GM19324 (cell line): ENCODE measurements around the gene SCFD2.
"Not testable (repeated sequence)": the region's sequence is repeated elsewhere in the genome, so short reads cannot be mapped to it uniquely, and the experiment has no call there.

Experiments used
- ATAC-seq: cut with Tn5 transposase; IDR thresholded peaks from one replicate; pipeline ENCODE4 v1.9.1; 2021; ENCODE audit warnings: mild to moderate bottlenecking, moderate library complexity; ENCODE audit not compliant: unreplicated experiment, low FRiP score

SCFD2 gene

GRCh38 chr4:53267026-53267425 is 98.8 kb downstream of the SCFD2 start:
- ATAC-seq = no peak

GRCh38 chr4:53255986-53256385 is 109.9 kb downstream of the SCFD2 start:
- not testable (repeated sequence) for ATAC-seq

- no peak for ATAC-seq
Observed at GRCh38 chr4:53240573-53240972, 125.3 kb downstream of the SCFD2 start.

- ATAC-seq = not testable (repeated sequence)
Observed at GRCh38 chr4:53238352-53238751, 127.5 kb downstream of the SCFD2 start.

GRCh38 chr4:53237811-53238210 is 128.1 kb downstream of the SCFD2 start:
- ATAC-seq = not testable (repeated sequence)

GRCh38 chr4:53236624-53237023 is 129.2 kb downstream of the SCFD2 start:
- ATAC-seq = not testable (repeated sequence)

GRCh38 chr4:53235547-53235946 is 130.3 kb downstream of the SCFD2 start:
- no peak for ATAC-seq

- ATAC-seq = no peak
Observed at GRCh38 chr4:53234669-53235068, 131.2 kb downstream of the SCFD2 start.

GRCh38 chr4:53234111-53234510 is 131.8 kb downstream of the SCFD2 start:
- no peak for ATAC-seq

GRCh38 chr4:53233114-53233795 is 132.6 kb downstream of the SCFD2 start:
- ATAC-seq = no peak

GRCh38 chr4:53232371-53232770 is 133.5 kb downstream of the SCFD2 start:
- ATAC-seq = no peak

- no peak for ATAC-seq
Observed at GRCh38 chr4:53228036-53228435, 137.8 kb downstream of the SCFD2 start.

- no peak for ATAC-seq
Observed at GRCh38 chr4:53227451-53227850, 138.4 kb downstream of the SCFD2 start.

GRCh38 chr4:53221832-53222480 is 143.9 kb downstream of the SCFD2 start:
- ATAC-seq = no peak

- ATAC-seq = not testable (repeated sequence)
Observed at GRCh38 chr4:53219148-53219547, 146.7 kb downstream of the SCFD2 start.

- no peak for ATAC-seq
Observed at GRCh38 chr4:53208753-53209152, 157.1 kb downstream of the SCFD2 start.

- ATAC-seq = no peak
Observed at GRCh38 chr4:53205970-53206369, 159.9 kb downstream of the SCFD2 start.

GRCh38 chr4:53199356-53199755 is 166.5 kb downstream of the SCFD2 start:
- no peak for ATAC-seq

GRCh38 chr4:53197772-53198142 is 168.1 kb downstream of the SCFD2 start:
- no peak for ATAC-seq

- no peak for ATAC-seq
Observed at GRCh38 chr4:53196882-53197771, 168.7 kb downstream of the SCFD2 start.
